IMR-90 (cell line): ENCODE data around the gene F12.

ENCODE experiments used
- BHLHE40 ChIP-seq: fragments of 150-350 bp; IDR thresholded peaks from 2 replicates; pipeline ENCODE4 v1.6.1; 2016; ENCODE audit warnings: mild to moderate bottlenecking, low read depth, low read length
- CHD1 ChIP-seq: IDR thresholded peaks from 2 replicates; pipeline ENCODE4 v1.6.1; 2012; ENCODE audit warnings: low read depth, low read length, improper control_type of control experiment
- CTCF ChIP-seq: conservative IDR thresholded peaks from 2 replicates; pipeline ENCODE4 v1.5.1; 2012; ENCODE audit warnings: mild to moderate bottlenecking, low read depth, low read length, improper control_type of control experiment
- FOS ChIP-seq: fragments of 150-350 bp; IDR thresholded peaks from 2 replicates; pipeline ENCODE4 v1.6.1; 2016; ENCODE audit warnings: low read depth, low read length
- MAFK ChIP-seq: IDR thresholded peaks from 2 replicates; pipeline ENCODE4 v1.6.1; 2012; ENCODE audit warnings: low read depth, low read length, improper control_type of control experiment
- MXI1 ChIP-seq: IDR thresholded peaks from 2 replicates; pipeline ENCODE4 v1.6.1; 2012; ENCODE audit warnings: low read depth, mild to moderate bottlenecking, low read length, moderate library complexity, borderline replicate concordance
- NFE2L2 ChIP-seq: fragments of 150-350 bp; IDR thresholded peaks from 2 replicates; pipeline ENCODE4 v1.6.1; 2016; ENCODE audit warnings: low read depth, mild to moderate bottlenecking, low read length
- POLR2A ChIP-seq: IDR thresholded peaks from 2 replicates; pipeline ENCODE4 v1.6.1; 2012; ENCODE audit warnings: mild to moderate bottlenecking, low read depth, low read length
- RAD21 ChIP-seq: IDR thresholded peaks from 2 replicates; pipeline ENCODE4 v1.6.1; 2012; ENCODE audit warnings: low read length, improper control_type of control experiment
- RFX5 ChIP-seq: IDR thresholded peaks from 2 replicates; pipeline ENCODE4 v1.8.0; 2012; ENCODE audit warnings: low read depth, mild to moderate bottlenecking, low read length, moderate library complexity
- SMC3 ChIP-seq: fragments of 150-350 bp; IDR thresholded peaks from 2 replicates; pipeline ENCODE4 v1.6.1; 2016; ENCODE audit warnings: low read depth, mild to moderate bottlenecking, antibody characterized with exemption, low read length, moderate library complexity
- USF2 ChIP-seq: fragments of 150-350 bp; IDR thresholded peaks from 2 replicates; pipeline ENCODE4 v1.6.1; 2017; ENCODE audit warnings: mild to moderate bottlenecking, antibody characterized with exemption, low read length, low read depth

GRCh38 chr5:177362610-177363507 lies 46.5 kb downstream of the F12 start:
- TF ChIP-seq CTCF (no peak), POLR2A (no peak), MXI1 (no peak), MAFK (no peak), FOS (no peak), BHLHE40 (no peak), USF2 (no peak), CHD1 (no peak), SMC3 (no peak), RAD21 (no peak), NFE2L2 (no peak), RFX5 (no peak)
